Activated naive CD4-positive, alpha-beta T cell treated with Interleukin-2 at 50 U/mL for 16 hours (primary cell): Measurements from ENCODE around the gene FZR1.
"Not testable (repeated sequence)": the region's sequence is repeated elsewhere in the genome, so short reads cannot be mapped to it uniquely, and the experiment has no call there.

ENCODE experiments used
- DNase-seq: peaks from one replicate; pipeline ENCODE4 v3.0.0-alpha.2; 2020

Gene FZR1

GRCh38 chr19:3576696-3577443 lies 70.8 kb downstream of the FZR1 start:
- DNase-seq: no peak

- DNase-seq: no peak
Measured at GRCh38 chr19:3577723-3578344, 71.7 kb downstream of the FZR1 start.

GRCh38 chr19:3578390-3578789 lies 72.3 kb downstream of the FZR1 start:
- no peak for DNase-seq

- DNase-seq: no peak
Measured at GRCh38 chr19:3580156-3580934, 74.2 kb downstream of the FZR1 start.

GRCh38 chr19:3581792-3582191 lies 75.7 kb downstream of the FZR1 start:
- not testable (repeated sequence) for DNase-seq

- DNase-seq: not testable (repeated sequence)
Measured at GRCh38 chr19:3584036-3584802, 78.1 kb downstream of the FZR1 start.

- DNase-seq: no peak
Measured at GRCh38 chr19:3585301-3586126, 79.4 kb downstream of the FZR1 start, which contains the start of gene GIPC3. GIPC3 (plus strand) TSS chr19:3585478; CDS start chr19:3585598, 120 bp downstream.

- DNase-seq: peak; percentile 42
Measured at GRCh38 chr19:3586127-3586626, 80.1 kb downstream of the FZR1 start.

- no peak for DNase-seq
Measured at GRCh38 chr19:3586707-3587346, 80.7 kb downstream of the FZR1 start.
